Naive thymus-derived CD8-positive, alpha-beta T cell (primary cell): ENCODE data around the gene WASHC2A. TPM values are rescaled to one million over a fixed set of nuclear protein-coding genes. Genes with fewer than 3 reads are reported as not detected.
"Not testable (repeated sequence)": the region's sequence is repeated elsewhere in the genome, so short reads cannot be mapped to it uniquely, and the experiment has no call there.

Experiments
- ATAC-seq, 2 donors: fragments of 150-1000 bp; cut with Tn5 transposase in 1 of 2; sonication (Bioruptor Pico), chemical (Tn5 transposase) in 1 of 2; 1 replicate in 1 of 2; 2 replicates in 1 of 2; pipeline ENCODE4 v1.10.0; 2021; ENCODE audit warnings: mild to moderate bottlenecking in 2 of 2, moderate library complexity in 2 of 2
- POLR2A ChIA-PET: fragments of 350-600 bp; sonication (Branson Sonifier 250); formaldehyde crosslinking; loops from one replicate; lab custom pipeline; 2021; ENCODE audit warnings: antibody characterized with exemption; lab: Charles Lee
- DNase-seq, 10 donors: peaks; one replicate each; pipeline versions ENCODE4 v3.0.0 to v3.0.0-alpha.2; 2020 to 2022
- H3K27ac Mint-ChIP-seq, 10 donors: one replicate each; pipeline ENCODE4 v1.8.0; 2020 to 2022; ENCODE audit warnings: mild to moderate bottlenecking in 10 of 10, mixed read lengths in 10 of 10, moderate library complexity in 4 of 10, inconsistent platforms in 1 of 10
- H3K27me3 Mint-ChIP-seq, 5 donors: one replicate each; pipeline ENCODE4 v1.8.0; 2021 to 2022; ENCODE audit warnings: mixed read lengths in 5 of 5
- H3K36me3 Mint-ChIP-seq, 3 donors: one replicate each; pipeline ENCODE4 v1.8.0; 2020 to 2022; ENCODE audit warnings: mixed read lengths in 3 of 3, mild to moderate bottlenecking in 2 of 3, inconsistent platforms in 1 of 3
- H3K4me1 Mint-ChIP-seq, 4 donors: one replicate each; pipeline ENCODE4 v1.8.0; 2021 to 2022; ENCODE audit warnings: mixed read lengths in 4 of 4
- H3K4me3 Mint-ChIP-seq, 10 donors: one replicate each; pipeline ENCODE4 v1.8.0; 2020 to 2022; ENCODE audit warnings: mild to moderate bottlenecking in 10 of 10, mixed read lengths in 10 of 10, moderate library complexity in 6 of 10, inconsistent platforms in 1 of 10
- H3K9me3 Mint-ChIP-seq, 9 donors: one replicate each; pipeline ENCODE4 v1.8.0; 2020 to 2022; ENCODE audit warnings: mixed read lengths in 9 of 9, mild to moderate bottlenecking in 3 of 9, inconsistent platforms in 1 of 9, moderate library complexity in 1 of 9
- polyA plus RNA-seq, 3 donors: library from polyadenylated mRNA; unstranded; fragments of 300-500 nt; fragmentation: Illumina TruSeq; gene quantifications; one replicate each; pipeline ENCODE4 v1.2.3, GENCODE V29; 2021
- total RNA-seq, 8 experiments: library from RNA in 2 of 8; stranded (reverse) in 2 of 8; gene quantifications; one replicate each; pipeline ENCODE4 v1.2.3 and lab custom pipeline; 2021 to 2026

Gene WASHC2A
- total and polyA plus RNA-seq, 5 experiments from 2014 or later = 22.5 to 68.4 (median 38.5) TPM

GRCh38 chr10:50091304-50091703 is 23.6 kb downstream of the WASHC2A start:
- H3K9me3 Mint-ChIP-seq, ATAC-seq, H3K27ac Mint-ChIP-seq, H3K4me3 Mint-ChIP-seq, H3K27me3 Mint-ChIP-seq, DNase-seq, POLR2A ChIA-PET, H3K4me1 Mint-ChIP-seq: not testable (repeated sequence)
- peaks cover 0 to 27% (median 2%) of the 10 kb centered on the region in 3 donors for H3K36me3 Mint-ChIP-seq

GRCh38 chr10:50092928-50093327 is 25.2 kb downstream of the WASHC2A start:
- ATAC-seq = not testable (repeated sequence)
- peaks cover 0 to 26% (median 0%) of the 10 kb centered on the region in 3 donors for H3K36me3 Mint-ChIP-seq

GRCh38 chr10:50094630-50095029 is 26.9 kb downstream of the WASHC2A start:
- H3K4me3 Mint-ChIP-seq, H3K4me1 Mint-ChIP-seq, H3K27ac Mint-ChIP-seq, ATAC-seq, H3K9me3 Mint-ChIP-seq, POLR2A ChIA-PET, DNase-seq, H3K27me3 Mint-ChIP-seq: not testable (repeated sequence)
- H3K36me3 Mint-ChIP-seq = peaks cover 0 to 31% (median 0%) of the 10 kb centered on the region in 3 donors

More at GRCh38 chr10:50092928-50093327, 25.2 kb downstream of the WASHC2A start:
- DNase-seq, H3K27ac Mint-ChIP-seq, H3K27me3 Mint-ChIP-seq, POLR2A ChIA-PET, H3K9me3 Mint-ChIP-seq, H3K4me1 Mint-ChIP-seq, H3K4me3 Mint-ChIP-seq: not testable (repeated sequence)

GRCh38 chr10:50095402-50095801 is 27.6 kb downstream of the WASHC2A start:
- H3K4me3 Mint-ChIP-seq, H3K4me1 Mint-ChIP-seq, H3K9me3 Mint-ChIP-seq, ATAC-seq, H3K27me3 Mint-ChIP-seq, H3K27ac Mint-ChIP-seq, POLR2A ChIA-PET, DNase-seq: not testable (repeated sequence)
- H3K36me3 Mint-ChIP-seq = peaks cover 0 to 34% (median 0%) of the 10 kb centered on the region in 3 donors

GRCh38 chr10:50096722-50097121 is 29.0 kb downstream of the WASHC2A start:
- H3K4me1 Mint-ChIP-seq, DNase-seq, H3K9me3 Mint-ChIP-seq, ATAC-seq, H3K27ac Mint-ChIP-seq, POLR2A ChIA-PET, H3K4me3 Mint-ChIP-seq, H3K27me3 Mint-ChIP-seq: not testable (repeated sequence)
- peaks cover 0 to 43% (median 5%) of the 10 kb centered on the region in 3 donors for H3K36me3 Mint-ChIP-seq

GRCh38 chr10:50098645-50099044 is 30.9 kb downstream of the WASHC2A start:
- DNase-seq, H3K27me3 Mint-ChIP-seq, H3K9me3 Mint-ChIP-seq, H3K4me1 Mint-ChIP-seq, H3K27ac Mint-ChIP-seq, POLR2A ChIA-PET, H3K4me3 Mint-ChIP-seq, ATAC-seq: not testable (repeated sequence)
- H3K36me3 Mint-ChIP-seq = peaks cover 0 to 50% (median 5%) of the 10 kb centered on the region in 3 donors

GRCh38 chr10:50101139-50101582 is 33.4 kb downstream of the WASHC2A start:
- H3K36me3 Mint-ChIP-seq = peaks cover 0 to 48% (median 5%) of the 10 kb centered on the region in 3 donors
- POLR2A ChIA-PET, ATAC-seq, H3K27ac Mint-ChIP-seq, H3K9me3 Mint-ChIP-seq, H3K27me3 Mint-ChIP-seq, H3K4me1 Mint-ChIP-seq, H3K4me3 Mint-ChIP-seq, DNase-seq: not testable (repeated sequence)

- H3K4me3 Mint-ChIP-seq, ATAC-seq, H3K4me1 Mint-ChIP-seq, POLR2A ChIA-PET, H3K9me3 Mint-ChIP-seq, H3K27me3 Mint-ChIP-seq, DNase-seq: not testable (repeated sequence)
- Mint-ChIP-seq H3K27ac (peak overlapping the region in 1 of 10 donors; percentile 41), H3K36me3 (peaks cover 0 to 51% (median 5%) of the 10 kb centered on the region in 3 donors)
Measured at GRCh38 chr10:50101747-50102146, 34.0 kb downstream of the WASHC2A start.

GRCh38 chr10:50102267-50102666 is 34.5 kb downstream of the WASHC2A start:
- H3K9me3 Mint-ChIP-seq, ATAC-seq, H3K4me3 Mint-ChIP-seq, H3K27me3 Mint-ChIP-seq, DNase-seq, POLR2A ChIA-PET, H3K4me1 Mint-ChIP-seq, H3K27ac Mint-ChIP-seq: not testable (repeated sequence)
- peaks cover 0 to 53% (median 5%) of the 10 kb centered on the region in 3 donors for H3K36me3 Mint-ChIP-seq

- H3K4me1 Mint-ChIP-seq, H3K9me3 Mint-ChIP-seq, DNase-seq, ATAC-seq, H3K27ac Mint-ChIP-seq, POLR2A ChIA-PET, H3K27me3 Mint-ChIP-seq, H3K4me3 Mint-ChIP-seq: not testable (repeated sequence)
- peaks cover 3 to 31% (median 8%) of the 10 kb centered on the region in 3 donors for H3K36me3 Mint-ChIP-seq
Measured at GRCh38 chr10:50108999-50109698, 41.4 kb downstream of the WASHC2A start.

- H3K4me3 Mint-ChIP-seq, H3K27me3 Mint-ChIP-seq, POLR2A ChIA-PET, DNase-seq, H3K27ac Mint-ChIP-seq, H3K9me3 Mint-ChIP-seq, ATAC-seq, H3K4me1 Mint-ChIP-seq: not testable (repeated sequence)
- H3K36me3 Mint-ChIP-seq = peaks cover 4 to 28% (median 6%) of the 10 kb centered on the region in 3 donors
Measured at GRCh38 chr10:50112419-50113112, 44.8 kb downstream of the WASHC2A start.

- H3K36me3 Mint-ChIP-seq = peaks cover 0 to 60% (median 7%) of the 10 kb centered on the region in 3 donors
- H3K4me3 Mint-ChIP-seq, H3K27ac Mint-ChIP-seq, H3K27me3 Mint-ChIP-seq, H3K4me1 Mint-ChIP-seq, H3K9me3 Mint-ChIP-seq, DNase-seq, ATAC-seq, POLR2A ChIA-PET: not testable (repeated sequence)
Measured at GRCh38 chr10:50126765-50127164, 59.0 kb downstream of the WASHC2A start.

GRCh38 chr10:50127770-50128292 is 60.1 kb downstream of the WASHC2A start:
- H3K27ac Mint-ChIP-seq = peak overlapping the region in 4 of 10 donors; percentile 7 to 76 (median 28)
- not testable (repeated sequence) for H3K9me3 Mint-ChIP-seq, H3K4me3 Mint-ChIP-seq

More at GRCh38 chr10:50127770-50128292, 60.1 kb downstream of the WASHC2A start:
- ATAC-seq, POLR2A ChIA-PET, DNase-seq, H3K27me3 Mint-ChIP-seq, H3K4me1 Mint-ChIP-seq: not testable (repeated sequence)
- H3K36me3 Mint-ChIP-seq = peaks cover 0 to 71% (median 10%) of the 10 kb centered on the region in 3 donors
